G401 (cell line): ENCODE results near the gene RRBP1. TPM values are rescaled to one million over a fixed set of nuclear protein-coding genes. Genes with fewer than 3 reads are reported as not detected.

Experiments used
- DNase-seq: peaks from one replicate; pipeline ENCODE4 v3.0.0-alpha.2; 2015; ENCODE audit warnings: low spot score
- in situ Hi-C: cut with HindIII; loops from 2 replicates; pipeline ENCODE4 v1.10.0; 2016; ENCODE audit warnings: low sequenced_read_pairs, mixed read lengths
- total RNA-seq: library from RNA; depleted of rRNA; stranded (reverse); fragments of >200 nt; shearing (Covaris generic); gene quantifications from 2 replicates; pipeline ENCODE4 v1.2.3, GENCODE V29; 2014; rRNA removed

The RRBP1 gene
- total RNA-seq = 49.2 and 67.8 TPM in 2 replicates

- peak; percentile 97 for DNase-seq
- in situ Hi-C loops = no loop called here
Observed at GRCh38 chr20:17682103-17682888, at the start of gene RRBP1. Gene RRBP1, minus strand, starts transcription at chr20:17682242. Its CDS starts 21,735 bp downstream, at chr20:17660507.

GRCh38 chr20:17731233-17731632 lies 49.2 kb upstream of the RRBP1 start:
- DNase-seq = no peak
- in situ Hi-C loops = no loop called here

- DNase-seq = no peak
Observed at GRCh38 chr20:17730071-17730470, 48.0 kb upstream of the RRBP1 start.

GRCh38 chr20:17728074-17728473 lies 46.0 kb upstream of the RRBP1 start:
- in situ Hi-C loops = no loop called here
- no peak for DNase-seq

More at GRCh38 chr20:17730071-17730470, 48.0 kb upstream of the RRBP1 start:
- in situ Hi-C loops = no loop called here

GRCh38 chr20:17727351-17727750 lies 45.3 kb upstream of the RRBP1 start:
- in situ Hi-C loops = no loop called here
- no peak for DNase-seq

- no peak for DNase-seq
- in situ Hi-C loops = no loop called here
Observed at GRCh38 chr20:17726902-17727301, 44.9 kb upstream of the RRBP1 start.

GRCh38 chr20:17725094-17725835 lies 43.2 kb upstream of the RRBP1 start:
- in situ Hi-C loops = no loop called here
- no peak for DNase-seq

GRCh38 chr20:17723301-17723691 lies 41.3 kb upstream of the RRBP1 start:
- in situ Hi-C loops = no loop called here
- no peak for DNase-seq

- in situ Hi-C loops = no loop called here
- no peak for DNase-seq
Observed at GRCh38 chr20:17722493-17723300, 40.7 kb upstream of the RRBP1 start.

- in situ Hi-C loops = no loop called here
- DNase-seq = no peak
Observed at GRCh38 chr20:17721802-17722486, 39.9 kb upstream of the RRBP1 start.

- in situ Hi-C loops = no loop called here
- DNase-seq = no peak
Observed at GRCh38 chr20:17720755-17721154, 38.7 kb upstream of the RRBP1 start.

GRCh38 chr20:17716331-17716730 lies 34.3 kb upstream of the RRBP1 start:
- in situ Hi-C loops = no loop called here
- DNase-seq = no peak

- in situ Hi-C loops = no loop called here
- DNase-seq = no peak
Observed at GRCh38 chr20:17715075-17715474, 33.0 kb upstream of the RRBP1 start.

- in situ Hi-C loops = no loop called here
- peak; percentile 14 for DNase-seq
Observed at GRCh38 chr20:17714597-17714996, 32.6 kb upstream of the RRBP1 start.

- in situ Hi-C loops = no loop called here
- DNase-seq = no peak
Observed at GRCh38 chr20:17712708-17713107, 30.7 kb upstream of the RRBP1 start.

GRCh38 chr20:17712201-17712600 lies 30.2 kb upstream of the RRBP1 start:
- DNase-seq = no peak
- in situ Hi-C loops = no loop called here

- DNase-seq = no peak
- in situ Hi-C loops = no loop called here
Observed at GRCh38 chr20:17711267-17711627, 29.2 kb upstream of the RRBP1 start.

- no peak for DNase-seq
- in situ Hi-C loops = no loop called here
Observed at GRCh38 chr20:17710379-17711266, 28.6 kb upstream of the RRBP1 start.
